Measurements from ENCODE around the gene MIS12.

GRCh38 chr17:5485270-5486205 lies 828 bp upstream of the MIS12 start, which contains the start of gene DERL2:
- TF ChIP-seq CTCF (IDR thresholded peaks at IDR 0.05; ENCODE audit: low read depth, low read length) = no peak
- no peak for TF ChIP-seq EZH2phosphoT487 (IDR thresholded peaks at IDR 0.05; ENCODE audit: low read depth)

Data from OCI-LY3 (cell line).